Endothelial cell of umbilical vein (primary cell): ENCODE results near the gene KIF21B. TPM values are rescaled to one million over a fixed set of nuclear protein-coding genes. Genes with fewer than 3 reads are reported as not detected.

Source experiments
- BruUV-seq: library from RNA; stranded (reverse); fragments of 400-500 nt; replicated peaks from 2 replicates; lab custom pipeline; 2021; lab: Mats Ljungman, UMichigan
- CTCF ChIA-PET: fragments of 300-600, 350-600 bp; sonication (Branson Sonifier 250); formaldehyde crosslinking; loops from one replicate; lab custom pipeline; 2021; ENCODE audit warnings: antibody characterized with exemption, inconsistent platforms; lab: Charles Lee
- POLR2A ChIA-PET: fragments of 300-600, 350-600 bp; sonication (Branson Sonifier 250); formaldehyde crosslinking; loops from one replicate; lab custom pipeline; 2021; ENCODE audit warnings: antibody characterized with exemption, inconsistent platforms; lab: Charles Lee
- DNase-seq: peaks from one replicate; pipeline ENCODE4 v3.0.0-alpha.2; 2011; ENCODE audit warnings: low read depth, low spot score
- FAIRE-seq: peaks from 2 replicates; lab custom pipeline; 2011; peaks lifted over from hg19 to GRCh38; lab: Jason Lieb, UNC
- H2AFZ ChIP-seq: 2 replicates; pipeline ENCODE4 v1.6.0; 2012; ENCODE audit warnings: low read depth, low read length, control low read depth, inconsistent platforms
- H3K27ac ChIP-seq: 2 replicates; pipeline ENCODE4 v1.5.1; 2011; ENCODE audit warnings: low read depth, mild to moderate bottlenecking, control low read depth, low read length, moderate library complexity; ENCODE audit not compliant: insufficient read depth
- H3K27me3 ChIP-seq, 2 experiments: 2 replicates each; pipeline versions ENCODE4 v1.6.0 to v1.6.1; 2011; ENCODE audit warnings: low read length in 2 of 2, mixed read lengths in 1 of 2; ENCODE audit not compliant: control insufficient read depth in 2 of 2, insufficient read depth in 2 of 2
- H3K36me3 ChIP-seq, 2 experiments: 2 replicates in 1 of 2; 3 replicates in 1 of 2; pipeline ENCODE4 v1.5.1; 2011; ENCODE audit warnings: low read length in 2 of 2, mild to moderate bottlenecking in 1 of 2, moderate library complexity in 1 of 2; ENCODE audit not compliant: control insufficient read depth in 2 of 2, insufficient read depth in 2 of 2; ENCODE audit errors: extremely low read depth in 1 of 2
- H3K4me1 ChIP-seq: 3 replicates; pipeline ENCODE4 v1.5.1; 2011; ENCODE audit warnings: mild to moderate bottlenecking, low read length; ENCODE audit not compliant: control insufficient read depth, insufficient read depth; ENCODE audit errors: extremely low read depth
- H3K4me2 ChIP-seq: 2 replicates; pipeline ENCODE4 v1.6.1; 2011; ENCODE audit warnings: low read length, control low read depth, mixed read lengths; ENCODE audit not compliant: insufficient read depth
- H3K4me3 ChIP-seq, 3 experiments: fragments of 200-600 bp in 1 of 3; sonication (generic), shearing (Covaris generic) in 1 of 3; replicated peaks in 1 of 3; 2 replicates each; pipeline ENCODE4 v1.5.1; 2011 to 2016; ENCODE audit warnings: control low read depth in 3 of 3, low read length in 3 of 3, mild to moderate bottlenecking in 2 of 3, inconsistent platforms in 1 of 3, low read depth in 1 of 3, moderate library complexity in 1 of 3; ENCODE audit not compliant: insufficient read depth in 1 of 3
- H3K79me2 ChIP-seq: 2 replicates; pipeline ENCODE4 v1.6.0; 2012; ENCODE audit warnings: low read length, inconsistent platforms; ENCODE audit not compliant: control insufficient read depth, insufficient read depth
- H3K9ac ChIP-seq: replicated peaks from 2 replicates; pipeline ENCODE3; 2011; ENCODE audit warnings: low read length, control low read depth; ENCODE audit not compliant: insufficient read depth; ENCODE audit errors: extremely low read depth
- H3K9me1 ChIP-seq: replicated peaks from 3 replicates; pipeline ENCODE4 v1.6.0; 2011; ENCODE audit warnings: mild to moderate bottlenecking, low read length; ENCODE audit not compliant: control insufficient read depth, insufficient read depth; ENCODE audit errors: extremely low read depth
- H3K9me3 ChIP-seq: replicated peaks from 2 replicates; pipeline ENCODE4 v1.5.1; 2012; ENCODE audit warnings: low read length, inconsistent platforms; ENCODE audit not compliant: control insufficient read depth, insufficient read depth
- H4K20me1 ChIP-seq: replicated peaks from 2 replicates; pipeline ENCODE3; 2011; ENCODE audit warnings: mild to moderate bottlenecking, low read length; ENCODE audit not compliant: control insufficient read depth, insufficient read depth; ENCODE audit errors: extremely low read depth
- CTCF ChIP-seq, 2 donors: IDR thresholded peaks; 1 replicate in 1 of 2; 2 replicates in 1 of 2; pipeline ENCODE4 v1.5.1; 2011; ENCODE audit warnings: low read length in 2 of 2, mild to moderate bottlenecking in 2 of 2, moderate library complexity in 2 of 2, control low read depth in 1 of 2, inconsistent platforms in 1 of 2, low read depth in 1 of 2; ENCODE audit not compliant: insufficient read depth in 1 of 2; ENCODE audit errors: extremely low read depth in 1 of 2
- EZH2 ChIP-seq: IDR thresholded peaks from 2 replicates; pipeline ENCODE4 v1.6.1; 2012; ENCODE audit warnings: borderline replicate concordance, low read depth, mild to moderate bottlenecking, moderate library complexity, low read length, inconsistent platforms; ENCODE audit not compliant: severe bottlenecking
- FOS ChIP-seq: IDR thresholded peaks from 2 replicates; pipeline ENCODE4 v1.6.1; 2011; ENCODE audit warnings: mild to moderate bottlenecking, low read length, moderate library complexity, borderline replicate concordance; ENCODE audit not compliant: insufficient read depth
- GATA2 ChIP-seq: IDR thresholded peaks from 2 replicates; pipeline ENCODE4 v1.7.0; 2011; ENCODE audit warnings: low read depth, mild to moderate bottlenecking, moderate library complexity, mixed read lengths, low read length; ENCODE audit not compliant: insufficient read length, insufficient read depth
- JUN ChIP-seq: IDR thresholded peaks from 2 replicates; pipeline ENCODE4 v1.6.1; 2011; ENCODE audit warnings: borderline replicate concordance, low read depth; ENCODE audit not compliant: insufficient read length, insufficient read depth
- MAX ChIP-seq: IDR thresholded peaks from 2 replicates; pipeline ENCODE4 v1.6.1; 2011; ENCODE audit not compliant: insufficient read depth, insufficient read length
- MYC ChIP-seq: IDR thresholded peaks from one replicate; pipeline ENCODE4 v1.6.1; 2011; ENCODE audit warnings: mild to moderate bottlenecking, low read depth, low read length
- POLR2A ChIP-seq: IDR thresholded peaks from 2 replicates; pipeline ENCODE4 v1.6.1; 2012; ENCODE audit warnings: low read depth, mild to moderate bottlenecking, control low read depth, low read length
- POLR2AphosphoS5 ChIP-seq: IDR thresholded peaks from 2 replicates; pipeline ENCODE4 v1.6.1; 2012; ENCODE audit warnings: low read depth, mild to moderate bottlenecking, control low read depth, low read length, moderate library complexity; ENCODE audit not compliant: insufficient read depth
- dilution Hi-C: fragments of 300-500 bp; cut with MboI; formaldehyde crosslinking; loops from one replicate; pipeline ENCODE4 v1.15.0; 2019; ENCODE audit warnings: low sequenced_read_pairs; ENCODE audit not compliant: extremely low pct_ligation_motif_present
- intact Hi-C: fragments of 100-400 bp; cut with micrococcal nuclease; formaldehyde crosslinking; loops from one replicate; pipeline ENCODE4 v1.10.0; 2022
- polyA plus RNA-seq, 4 experiments: library from polyadenylated mRNA; depleted of rRNA in 3 of 4; stranded (reverse) in 3 of 4; unstranded in 1 of 4; fragments of >200 nt; gene quantifications; 2 replicates each; pipeline versions ENCODE4 v1.2.1 to v1.2.3, GENCODE V29; 2011 to 2012; ENCODE audit warnings: missing spikeins in 1 of 4
- total RNA-seq: library from RNA; stranded (reverse); gene quantifications from 2 replicates; pipeline ENCODE4 v1.2.3, GENCODE V29; 2021

KIF21B gene
- total and polyA plus RNA-seq, 2 donors (not counting 3 experiments of a cell fraction or from before 2014, with no cell fraction given) = 1.9 to 4.4 TPM

- POLR2A ChIA-PET = no interaction called here
- Histone ChIP-seq H3K4me1 (no peaks in the 10 kb centered on the region), H3K4me3 (no peak overlapping the region), H3K9me3 (no peaks in the 10 kb centered on the region), H3K79me2 (no peaks in the 10 kb centered on the region), H3K4me2 (no peak overlapping the region), H2AFZ (no peak overlapping the region), H3K27ac (no peak overlapping the region), H3K9me1 (no peaks in the 10 kb centered on the region), H3K9ac (no peak overlapping the region), H4K20me1 (no peaks in the 10 kb centered on the region), H3K27me3 (peaks cover 0 to 7% of the 10 kb centered on the region in 2 experiments), H3K36me3 (no peaks in the 10 kb centered on the region)
- FAIRE-seq (no peak), DNase-seq (no peak)
- intact Hi-C loops = no loop called here
- dilution Hi-C loops = no loop called here
- no TSS peak for BruUV-seq
- TF ChIP-seq FOS (no peak), EZH2 (no peak), MYC (no peak), CTCF (IDR thresholded peaks at IDR 0.05; ENCODE audit: extremely low read depth in 1 of 2, insufficient read depth in 1 of 2, low read depth in 1 of 2, low read length in 2 of 2) (no peak), POLR2A (no peak), POLR2AphosphoS5 (no peak), JUN (no peak), MAX (no peak), GATA2 (no peak)
- CTCF ChIA-PET = no interaction called here
Measured at GRCh38 chr1:200934676-200935245, 88.8 kb downstream of the KIF21B start.
